Measurements from ENCODE around the gene ARHGEF35. TPM values are rescaled to one million over a fixed set of nuclear protein-coding genes. Genes with fewer than 3 reads are reported as not detected.
A peak's percentile ranks its signal among the peaks of the same experiment; 100 is the strongest.
"Not testable (repeated sequence)": the region's sequence is repeated elsewhere in the genome, so short reads cannot be mapped to it uniquely, and the experiment has no call there.

Gene ARHGEF35
- total and polyA plus RNA-seq, 10 donors: 1.4 to 6.8 (median 4.3) TPM

GRCh38 chr7:144178380-144179164 lies 17.1 kb downstream of the ARHGEF35 start:
- intact Hi-C loops (cut with DNase I; ENCODE audit: low total_unique reads); DNase-seq; H3K36me3 ChIP-seq; H3K4me1 ChIP-seq; H3K9me3 ChIP-seq; H3K4me3 ChIP-seq; H3K27ac ChIP-seq; H3K27me3 ChIP-seq (replicated peaks in 1 of 7): not testable (repeated sequence)
- peak; percentile 29 to 65 (median 52) for TF ChIP-seq CTCF (IDR thresholded peaks at IDR 0.05 in 8 of 11, conservative IDR thresholded peaks at IDR 0.05 in 3 of 11)
- 0 to 58% (median 44%) methylated on average over 1 to 10 of the region's 10 CpGs for WGBS, 5 donors

GRCh38 chr7:144174613-144175012 lies 21.0 kb downstream of the ARHGEF35 start:
- WGBS, 5 donors: 91 to 95% (median 94%) methylated on average over 5 of the region's 5 CpGs

GRCh38 chr7:144171594-144172350 lies 23.9 kb downstream of the ARHGEF35 start:
- H3K36me3 ChIP-seq; H3K27me3 ChIP-seq (replicated peaks in 1 of 7); H3K4me1 ChIP-seq; intact Hi-C loops (cut with DNase I; ENCODE audit: low total_unique reads); H3K4me3 ChIP-seq; H3K27ac ChIP-seq; DNase-seq; H3K9me3 ChIP-seq: not testable (repeated sequence)
- 86 to 97% (median 89%) methylated on average over 4 of the region's 4 CpGs for WGBS, 5 donors

More at GRCh38 chr7:144174613-144175012, 21.0 kb downstream of the ARHGEF35 start:
- H3K27ac ChIP-seq: no peak overlapping the region
- DNase-seq: no peak
- H3K27me3 ChIP-seq (replicated peaks in 1 of 7): no peaks in the 10 kb centered on the region
- H3K36me3 ChIP-seq: no peaks in the 10 kb centered on the region
- H3K9me3 ChIP-seq: peaks cover 0 to 9% (median 0%) of the 10 kb centered on the region in 8 donors
- no peak for TF ChIP-seq CTCF (IDR thresholded peaks at IDR 0.05 in 8 of 11, conservative IDR thresholded peaks at IDR 0.05 in 3 of 11)
- intact Hi-C loops (cut with DNase I; ENCODE audit: low total_unique reads): no loop called here
- H3K4me1 ChIP-seq: no peaks in the 10 kb centered on the region
- no peak overlapping the region for H3K4me3 ChIP-seq

GRCh38 chr7:144164784-144165183 lies 30.8 kb downstream of the ARHGEF35 start:
- no peak overlapping the region for H3K4me3 ChIP-seq
- intact Hi-C loops (cut with DNase I; ENCODE audit: low total_unique reads): no loop called here
- TF ChIP-seq CTCF (IDR thresholded peaks at IDR 0.05 in 8 of 11, conservative IDR thresholded peaks at IDR 0.05 in 3 of 11): no peak
- TF ChIP-seq POLR2A (IDR thresholded peaks at IDR 0.05): no peak
- no peak for TF ChIP-seq POLR2AphosphoS5 (IDR thresholded peaks at IDR 0.05)
- H3K9me3 ChIP-seq: no peaks in the 10 kb centered on the region
- H3K4me1 ChIP-seq: no peaks in the 10 kb centered on the region
- no peaks in the 10 kb centered on the region for H3K27me3 ChIP-seq (replicated peaks in 1 of 7)
- H3K36me3 ChIP-seq: no peaks in the 10 kb centered on the region
- 77 to 92% (median 82%) methylated on average over 2 of the region's 2 CpGs for WGBS, 5 donors
- no peak overlapping the region for H3K27ac ChIP-seq
- no peak for DNase-seq

Data from spleen (tissue), 11 donors.